ENCODE data around the gene C1orf116.

DNA sequence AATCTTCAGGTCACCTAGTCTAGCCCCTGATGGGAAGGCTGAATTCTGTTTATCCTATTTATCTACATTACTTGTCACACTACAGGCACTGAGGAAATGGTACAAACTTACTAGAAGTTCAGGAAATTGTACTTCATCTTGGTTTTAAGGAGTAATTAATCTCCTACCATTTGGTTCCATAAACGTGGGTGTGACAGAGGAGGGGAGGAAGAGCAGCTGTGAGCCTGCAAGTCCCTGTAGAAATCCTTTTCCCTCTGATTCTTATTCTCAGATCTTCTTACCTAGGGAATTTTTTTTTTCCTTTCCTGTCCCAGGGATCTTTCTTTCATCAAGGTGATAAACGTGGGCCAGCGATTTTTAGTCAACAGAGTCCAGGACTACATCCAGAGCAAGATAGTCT, 34.6 kb upstream of the C1orf116 start:
- TF ChIP-seq, protein P1, sequence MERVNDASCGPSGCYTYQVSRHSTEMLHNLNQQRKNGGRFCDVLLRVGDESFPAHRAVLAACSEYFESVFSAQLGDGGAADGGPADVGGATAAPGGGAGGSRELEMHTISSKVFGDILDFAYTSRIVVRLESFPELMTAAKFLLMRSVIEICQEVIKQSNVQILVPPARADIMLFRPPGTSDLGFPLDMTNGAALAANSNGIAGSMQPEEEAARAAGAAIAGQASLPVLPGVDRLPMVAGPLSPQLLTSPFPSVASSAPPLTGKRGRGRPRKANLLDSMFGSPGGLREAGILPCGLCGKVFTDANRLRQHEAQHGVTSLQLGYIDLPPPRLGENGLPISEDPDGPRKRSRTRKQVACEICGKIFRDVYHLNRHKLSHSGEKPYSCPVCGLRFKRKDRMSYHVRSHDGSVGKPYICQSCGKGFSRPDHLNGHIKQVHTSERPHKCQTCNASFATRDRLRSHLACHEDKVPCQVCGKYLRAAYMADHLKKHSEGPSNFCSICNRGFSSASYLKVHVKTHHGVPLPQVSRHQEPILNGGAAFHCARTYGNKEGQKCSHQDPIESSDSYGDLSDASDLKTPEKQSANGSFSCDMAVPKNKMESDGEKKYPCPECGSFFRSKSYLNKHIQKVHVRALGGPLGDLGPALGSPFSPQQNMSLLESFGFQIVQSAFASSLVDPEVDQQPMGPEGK (CRISPR knock-in tag; IDR thresholded peaks at IDR 0.05; ENCODE audit: borderline replicate concordance) = no peak
- no peak for TF ChIP-seq ZFP3 (CRISPR knock-in tag; IDR thresholded peaks at IDR 0.05)
- TF ChIP-seq ZNF8 (CRISPR knock-in tag; IDR thresholded peaks at IDR 0.05) = no peak
- TF ChIP-seq PPARA (CRISPR knock-in tag; IDR thresholded peaks at IDR 0.05; ENCODE audit: borderline replicate concordance) = no peak
- TF ChIP-seq RARB (CRISPR knock-in tag; IDR thresholded peaks at IDR 0.05) = no peak
- TF ChIP-seq ARNTL (CRISPR knock-in tag; IDR thresholded peaks at IDR 0.05; ENCODE audit: borderline replicate concordance, low read depth) = no peak
- TF ChIP-seq ZC3H10 (CRISPR knock-in tag; IDR thresholded peaks at IDR 0.05) = no peak
- TF ChIP-seq, protein P2, sequence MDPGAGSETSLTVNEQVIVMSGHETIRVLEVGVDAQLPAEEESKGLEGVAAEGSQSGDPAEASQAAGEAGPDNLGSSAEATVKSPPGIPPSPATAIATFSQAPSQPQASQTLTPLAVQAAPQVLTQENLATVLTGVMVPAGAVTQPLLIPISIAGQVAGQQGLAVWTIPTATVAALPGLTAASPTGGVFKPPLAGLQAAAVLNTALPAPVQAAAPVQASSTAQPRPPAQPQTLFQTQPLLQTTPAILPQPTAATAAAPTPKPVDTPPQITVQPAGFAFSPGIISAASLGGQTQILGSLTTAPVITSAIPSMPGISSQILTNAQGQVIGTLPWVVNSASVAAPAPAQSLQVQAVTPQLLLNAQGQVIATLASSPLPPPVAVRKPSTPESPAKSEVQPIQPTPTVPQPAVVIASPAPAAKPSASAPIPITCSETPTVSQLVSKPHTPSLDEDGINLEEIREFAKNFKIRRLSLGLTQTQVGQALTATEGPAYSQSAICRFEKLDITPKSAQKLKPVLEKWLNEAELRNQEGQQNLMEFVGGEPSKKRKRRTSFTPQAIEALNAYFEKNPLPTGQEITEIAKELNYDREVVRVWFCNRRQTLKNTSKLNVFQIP (CRISPR knock-in tag; IDR thresholded peaks at IDR 0.05; ENCODE audit: borderline replicate concordance, low read depth) = no peak
- TF ChIP-seq, protein P3, sequence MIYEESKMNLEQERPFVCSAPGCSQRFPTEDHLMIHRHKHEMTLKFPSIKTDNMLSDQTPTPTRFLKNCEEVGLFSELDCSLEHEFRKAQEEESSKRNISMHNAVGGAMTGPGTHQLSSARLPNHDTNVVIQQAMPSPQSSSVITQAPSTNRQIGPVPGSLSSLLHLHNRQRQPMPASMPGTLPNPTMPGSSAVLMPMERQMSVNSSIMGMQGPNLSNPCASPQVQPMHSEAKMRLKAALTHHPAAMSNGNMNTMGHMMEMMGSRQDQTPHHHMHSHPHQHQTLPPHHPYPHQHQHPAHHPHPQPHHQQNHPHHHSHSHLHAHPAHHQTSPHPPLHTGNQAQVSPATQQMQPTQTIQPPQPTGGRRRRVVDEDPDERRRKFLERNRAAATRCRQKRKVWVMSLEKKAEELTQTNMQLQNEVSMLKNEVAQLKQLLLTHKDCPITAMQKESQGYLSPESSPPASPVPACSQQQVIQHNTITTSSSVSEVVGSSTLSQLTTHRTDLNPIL (CRISPR knock-in tag; IDR thresholded peaks at IDR 0.05; ENCODE audit: low read depth) = no peak
- TF ChIP-seq ESRRG (CRISPR knock-in tag; IDR thresholded peaks at IDR 0.05) = no peak
- no peak for TF ChIP-seq ZFP30 (CRISPR knock-in tag; IDR thresholded peaks at IDR 0.05)
- no peak for TF ChIP-seq OSR1 (CRISPR knock-in tag; IDR thresholded peaks at IDR 0.05)
- TF ChIP-seq, protein P4, sequence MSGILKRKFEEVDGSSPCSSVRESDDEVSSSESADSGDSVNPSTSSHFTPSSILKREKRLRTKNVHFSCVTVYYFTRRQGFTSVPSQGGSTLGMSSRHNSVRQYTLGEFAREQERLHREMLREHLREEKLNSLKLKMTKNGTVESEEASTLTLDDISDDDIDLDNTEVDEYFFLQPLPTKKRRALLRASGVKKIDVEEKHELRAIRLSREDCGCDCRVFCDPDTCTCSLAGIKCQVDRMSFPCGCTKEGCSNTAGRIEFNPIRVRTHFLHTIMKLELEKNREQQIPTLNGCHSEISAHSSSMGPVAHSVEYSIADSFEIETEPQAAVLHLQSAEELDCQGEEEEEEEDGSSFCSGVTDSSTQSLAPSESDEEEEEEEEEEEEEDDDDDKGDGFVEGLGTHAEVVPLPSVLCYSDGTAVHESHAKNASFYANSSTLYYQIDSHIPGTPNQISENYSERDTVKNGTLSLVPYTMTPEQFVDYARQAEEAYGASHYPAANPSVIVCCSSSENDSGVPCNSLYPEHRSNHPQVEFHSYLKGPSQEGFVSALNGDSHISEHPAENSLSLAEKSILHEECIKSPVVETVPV (CRISPR knock-in tag; IDR thresholded peaks at IDR 0.05) = no peak

Measured in SK-N-SH treated with all-trans-retinoic acid at 6 μM for 48 hours (cell line).